Placental epithelial cell (primary cell): ENCODE data around the gene HCLS1. TPM values are rescaled to one million over a fixed set of nuclear protein-coding genes. Genes with fewer than 3 reads are reported as not detected.

Source experiments
- small RNA-seq: library from RNA; depleted of rRNA; stranded (forward); fragments of <200 nt; gene quantifications from one replicate; pipeline ENCODE3, GENCODE V24; 2012
- total RNA-seq: library from RNA; depleted of rRNA; stranded (reverse); fragments of >200 nt; gene quantifications from 2 replicates; pipeline ENCODE4 v1.2.3, GENCODE V29; 2012

The HCLS1 gene, protein sequence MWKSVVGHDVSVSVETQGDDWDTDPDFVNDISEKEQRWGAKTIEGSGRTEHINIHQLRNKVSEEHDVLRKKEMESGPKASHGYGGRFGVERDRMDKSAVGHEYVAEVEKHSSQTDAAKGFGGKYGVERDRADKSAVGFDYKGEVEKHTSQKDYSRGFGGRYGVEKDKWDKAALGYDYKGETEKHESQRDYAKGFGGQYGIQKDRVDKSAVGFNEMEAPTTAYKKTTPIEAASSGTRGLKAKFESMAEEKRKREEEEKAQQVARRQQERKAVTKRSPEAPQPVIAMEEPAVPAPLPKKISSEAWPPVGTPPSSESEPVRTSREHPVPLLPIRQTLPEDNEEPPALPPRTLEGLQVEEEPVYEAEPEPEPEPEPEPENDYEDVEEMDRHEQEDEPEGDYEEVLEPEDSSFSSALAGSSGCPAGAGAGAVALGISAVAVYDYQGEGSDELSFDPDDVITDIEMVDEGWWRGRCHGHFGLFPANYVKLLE
- total RNA-seq: 5.2 and 6.3 TPM in 2 replicates

DNA sequence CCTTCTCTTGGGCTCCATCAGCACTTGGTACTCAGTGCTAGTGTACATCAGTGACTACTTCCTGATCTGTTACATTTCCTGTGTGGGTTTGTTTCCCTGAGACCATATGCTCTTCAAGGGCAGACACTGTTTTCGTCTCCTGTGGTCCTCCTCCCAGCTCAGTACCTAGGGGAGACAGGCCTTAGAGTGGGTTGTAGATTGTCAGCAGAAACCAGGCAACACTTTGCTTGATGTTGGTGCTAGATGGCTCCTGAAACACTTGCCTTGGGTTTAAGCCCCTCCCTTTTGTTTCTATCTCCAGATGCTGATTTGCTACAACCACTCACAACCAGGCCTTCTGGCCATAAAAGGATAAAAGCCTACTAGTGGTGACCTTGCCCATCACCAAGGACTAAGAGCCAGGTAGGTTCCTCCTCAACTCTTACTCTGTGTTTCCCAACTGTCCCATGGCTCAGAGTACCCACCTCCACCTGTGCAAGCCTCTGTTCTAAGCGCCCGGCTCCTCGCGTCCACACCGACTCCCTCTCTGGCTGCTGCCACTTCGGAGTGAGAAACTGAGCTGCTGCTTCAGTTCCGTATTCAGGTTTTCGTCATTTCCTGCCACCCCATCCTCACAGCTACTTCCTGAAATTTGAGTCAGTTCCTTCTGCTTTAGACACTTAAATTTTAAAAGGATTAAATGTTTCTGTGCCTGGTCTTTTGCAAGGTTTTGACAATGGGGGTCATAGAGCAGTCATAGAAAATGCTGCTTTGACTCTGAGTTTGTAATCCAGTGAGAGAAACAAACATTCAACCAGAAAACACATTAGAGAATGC lies at the start of gene HCLS1:
Gene HCLS1, minus strand, starts transcription at position 548 of the 816 bp plus-strand sequence. CDS start 2,556 bp downstream, outside the sequence.

DNA sequence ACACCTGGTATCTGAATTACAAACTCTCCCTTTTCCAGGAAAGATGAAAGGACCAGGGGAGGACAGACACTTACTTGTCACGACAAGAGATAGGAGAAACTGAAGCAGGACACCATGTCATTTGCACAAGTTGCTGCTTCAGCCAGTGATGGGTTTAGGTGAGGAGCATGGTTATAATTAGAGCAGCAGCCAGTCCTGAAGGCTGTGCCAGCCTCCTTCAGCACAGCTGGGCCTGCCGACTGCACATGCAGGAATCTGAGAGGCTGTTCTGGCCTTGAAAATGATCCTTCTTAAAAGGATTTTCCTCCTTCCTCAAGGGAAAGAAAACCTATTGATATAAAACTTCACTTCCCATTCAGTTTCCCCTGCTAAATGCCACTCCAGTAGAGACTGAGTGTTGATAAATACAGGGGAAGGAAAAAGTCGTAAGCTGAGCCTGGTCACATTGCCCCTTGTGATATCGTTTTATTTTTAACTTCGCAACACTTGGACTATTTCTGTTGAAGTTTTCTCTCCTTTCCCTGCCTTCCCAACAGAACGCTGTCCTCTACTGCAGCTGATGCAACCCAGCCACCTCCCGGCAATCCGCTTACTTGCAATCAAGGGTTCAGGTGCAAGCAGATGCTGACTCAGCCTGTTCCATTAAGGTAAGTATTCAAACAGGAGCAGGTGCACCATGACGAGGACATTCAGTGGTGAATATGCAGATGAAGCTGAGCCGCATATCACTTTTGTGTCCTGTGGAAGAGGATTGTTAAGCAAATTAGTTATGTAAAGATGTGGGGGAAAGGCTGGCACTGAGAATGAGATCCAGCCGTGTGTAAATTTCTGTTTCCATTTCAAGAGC lies 67.6 kb downstream of the HCLS1 start, which contains the start of gene FBXO40:
Gene FBXO40, plus strand, starts transcription at position 524 of the 847 bp plus-strand sequence. CDS start 27,197 bp downstream, outside the sequence.

Small RNA genes lying within 50 kb of the gene (small RNA-seq; reads per million reads assigned to genes)
- not detected for gene RNU4-62P

Other genes starting within 250 kb of the HCLS1 start
- gene POLQ, start 114.9 kb downstream of the HCLS1 start, total RNA-seq: 2.4 and 2.5 TPM in 2 replicates
- not detected in 2 replicates for gene ARGFX, start 93.0 kb downstream of the HCLS1 start, total RNA-seq
- not detected in 2 replicates for gene FBXO40, start 67.5 kb downstream of the HCLS1 start, total RNA-seq
- 48.4 and 86.4 TPM in 2 replicates for gene GOLGB1, start 88.8 kb upstream of the HCLS1 start, total RNA-seq
- gene IQCB1, start 174.2 kb upstream of the HCLS1 start, total RNA-seq: 14.3 and 16.1 TPM in 2 replicates
- 3.7 and 11.8 TPM in 2 replicates for gene EAF2, start 174.3 kb upstream of the HCLS1 start, total RNA-seq
- 3.7 and 9.4 TPM in 2 replicates for gene SLC15A2, start 233.5 kb upstream of the HCLS1 start, total RNA-seq